ENCODE measurements around the gene ZNF41. TPM values are rescaled to one million over a fixed set of nuclear protein-coding genes. Genes with fewer than 3 reads are reported as not detected.

ZNF41 gene
- polyA plus RNA-seq, 3 donors = 1.8 to 4.3 (median 3.1) TPM

- Histone ChIP-seq H3K36me3 (replicated peaks in 1 of 2; ENCODE audit: control insufficient read depth in 1 of 2, insufficient read depth in 2 of 2, low read length in 2 of 2) (no peaks in the 10 kb centered on the region), H4K20me1 (ENCODE audit: insufficient read depth, low read length) (no peaks in the 10 kb centered on the region), H3K4me2 (replicated peaks; ENCODE audit: extremely low read depth, low read length, poor library complexity, severe bottlenecking) (peak overlapping the region; percentile 62), H3K27ac (ENCODE audit: low read depth in 1 of 2, low read length in 2 of 2) (peak overlapping the region; percentile 86 to 91), H3K79me2 (ENCODE audit: insufficient read depth, low read length) (peaks cover 42% of the 10 kb centered on the region), H3K4me1 (ENCODE audit: control insufficient read depth in 1 of 2, insufficient read depth in 2 of 2, low read length in 2 of 2) (peaks cover 19 to 23% of the 10 kb centered on the region in 2 donors), H3K9me3 (replicated peaks in 1 of 2; ENCODE audit: control insufficient read depth in 1 of 2, insufficient read depth in 1 of 2, low read length in 2 of 2) (no peaks in the 10 kb centered on the region), H3K27me3 (ENCODE audit: control insufficient read depth in 2 of 2, insufficient read depth in 2 of 2, low read length in 2 of 2) (no peaks in the 10 kb centered on the region), H3K9ac (ENCODE audit: insufficient read depth, low read length, poor library complexity, severe bottlenecking) (peak overlapping the region; percentile 90), H3K4me3 (replicated peaks in 1 of 3; ENCODE audit: low read depth in 2 of 3, low read length in 3 of 3) (peak overlapping the region; percentile 83 to 85 (median 83)), H2AFZ (ENCODE audit: insufficient read depth, low read depth, low read length, poor library complexity, severe bottlenecking) (peak overlapping the region; percentile 65)
- Mint-ChIP-seq H3K27me3 (ENCODE audit: low read depth in 3 of 3) (peaks cover 0 to 8% (median 0%) of the 10 kb centered on the region in 3 donors), H3K9me3 (peaks cover 0 to 16% (median 4%) of the 10 kb centered on the region in 7 donors), H3K27ac (peak overlapping the region; percentile 91 to 98 (median 96)), H3K36me3 (no peaks in the 10 kb centered on the region), H3K4me1 (peaks cover 28% of the 10 kb centered on the region), H3K4me3 (peak overlapping the region; percentile 89 to 91)
- no peak for TF ChIP-seq CTCF (IDR thresholded peaks at IDR 0.05)
- intact Hi-C loops (cut with micrococcal nuclease) = loop anchor here (5.0 kb wide), 2 partner anchors 39 to 291 kb away; partner anchors contain the start of gene UBA1 (in 1 of the 2)
- DNase-seq = no peak
- 0% methylated on average over 10 of the region's 24 CpGs for WGBS (ENCODE audit: insufficient coverage)
These were observed 565 bp upstream of the ZNF41 start for GRCh38 chrX:47483306-47484268.

- intact Hi-C loops (cut with micrococcal nuclease) = loop anchor here (5.0 kb wide), 2 partner anchors 40 to 290 kb away; partner anchors contain the start of gene UBA1 (in 1 of the 2)
- peaks cover 29% of the 10 kb centered on the region for H3K4me1 Mint-ChIP-seq
These were observed 934 bp downstream of the ZNF41 start for GRCh38 chrX:47482065-47482511.

More at GRCh38 chrX:47482065-47482511, 934 bp downstream of the ZNF41 start:
- H4K20me1 ChIP-seq (ENCODE audit: insufficient read depth, low read length) = no peaks in the 10 kb centered on the region
- H3K79me2 ChIP-seq (ENCODE audit: insufficient read depth, low read length) = peaks cover 57% of the 10 kb centered on the region
- peak overlapping the region; percentile 90 for H3K9ac ChIP-seq (ENCODE audit: insufficient read depth, low read length, poor library complexity, severe bottlenecking)
- H3K9me3 Mint-ChIP-seq = peaks cover 0 to 16% (median 4%) of the 10 kb centered on the region in 7 donors
- H3K4me2 ChIP-seq (replicated peaks; ENCODE audit: extremely low read depth, low read length, poor library complexity, severe bottlenecking) = peak overlapping the region; percentile 62
- H3K4me1 ChIP-seq (ENCODE audit: control insufficient read depth in 1 of 2, insufficient read depth in 2 of 2, low read length in 2 of 2) = peaks cover 19 to 23% of the 10 kb centered on the region in 2 donors
- DNase-seq = no peak
- peak overlapping the region; percentile 86 to 91 for H3K27ac ChIP-seq (ENCODE audit: low read depth in 1 of 2, low read length in 2 of 2)
- peak overlapping the region; percentile 71 for H2AFZ ChIP-seq (ENCODE audit: insufficient read depth, low read depth, low read length, poor library complexity, severe bottlenecking)
- peak overlapping the region; percentile 91 to 98 (median 96) for H3K27ac Mint-ChIP-seq
- H3K36me3 ChIP-seq (replicated peaks in 1 of 2; ENCODE audit: control insufficient read depth in 1 of 2, insufficient read depth in 2 of 2, low read length in 2 of 2) = no peaks in the 10 kb centered on the region
- H3K4me3 ChIP-seq (replicated peaks in 1 of 3; ENCODE audit: low read depth in 2 of 3, low read length in 3 of 3) = peak overlapping the region; percentile 83 to 85 (median 83)
- no peaks in the 10 kb centered on the region for H3K36me3 Mint-ChIP-seq
- no peaks in the 10 kb centered on the region for H3K9me3 ChIP-seq (replicated peaks in 1 of 2; ENCODE audit: control insufficient read depth in 1 of 2, insufficient read depth in 1 of 2, low read length in 2 of 2)
- no peaks in the 10 kb centered on the region for H3K27me3 ChIP-seq (ENCODE audit: control insufficient read depth in 2 of 2, insufficient read depth in 2 of 2, low read length in 2 of 2)
- TF ChIP-seq CTCF (IDR thresholded peaks at IDR 0.05) = no peak
- WGBS (ENCODE audit: insufficient coverage) = 0% methylated on average over 2 of the region's 8 CpGs
- peaks cover 0 to 9% (median 0%) of the 10 kb centered on the region in 3 donors for H3K27me3 Mint-ChIP-seq (ENCODE audit: low read depth in 3 of 3)
- peak overlapping the region; percentile 89 to 91 for H3K4me3 Mint-ChIP-seq

Data from CD14-positive monocyte (primary cell).